H1 (cell line): ENCODE results near the gene PIK3C2G. TPM values are rescaled to one million over a fixed set of nuclear protein-coding genes. Genes with fewer than 3 reads are reported as not detected.
A peak's percentile ranks its signal among the peaks of the same experiment; 100 is the strongest.

Experiments
- CTCF ChIA-PET: fragments of 300-600 bp; sonication (Branson Sonifier 250); formaldehyde crosslinking; loops from one replicate; lab custom pipeline; 2021; ENCODE audit not compliant: partially characterized antibody; lab: Charles Lee
- POLR2A ChIA-PET: fragments of 300-600 bp; sonication (Branson Sonifier 250); formaldehyde crosslinking; loops from one replicate; lab custom pipeline; 2021; ENCODE audit warnings: inconsistent platforms; ENCODE audit not compliant: partially characterized antibody; lab: Charles Lee
- DNase-seq, 2 experiments: peaks; one replicate each; pipeline versions ENCODE4 v3.0.0 to v3.0.0-alpha.2; 2010 to 2022; ENCODE audit warnings: low spot score in 2 of 2, low read depth in 1 of 2, mixed read lengths in 1 of 2
- FAIRE-seq: peaks from 2 replicates; lab custom pipeline; 2011; peaks lifted over from hg19 to GRCh38; lab: Jason Lieb, UNC
- H2AFZ ChIP-seq: 2 replicates; pipeline ENCODE4 v1.8.1; 2012; ENCODE audit warnings: low read length, inconsistent platforms
- H2AK5ac ChIP-seq: 2 replicates; pipeline ENCODE4 v1.6.1; 2013; ENCODE audit warnings: low read depth, low read length
- H2BK120ac ChIP-seq: replicated peaks from 2 replicates; pipeline ENCODE3; 2013; ENCODE audit warnings: low read depth, low read length, inconsistent platforms
- H2BK12ac ChIP-seq: 2 replicates; pipeline ENCODE4 v1.6.1; 2013; ENCODE audit warnings: low read depth, low read length
- H2BK15ac ChIP-seq: 2 replicates; pipeline ENCODE4 v1.6.1; 2013; ENCODE audit warnings: low read length
- H2BK20ac ChIP-seq: 2 replicates; pipeline ENCODE4 v1.6.1; 2013; ENCODE audit warnings: low read length
- H2BK5ac ChIP-seq: 2 replicates; pipeline ENCODE4 v1.6.1; 2013; ENCODE audit warnings: low read depth, low read length
- H3K14ac ChIP-seq: 2 replicates; pipeline ENCODE4 v1.6.1; 2013; ENCODE audit warnings: inconsistent platforms; ENCODE audit not compliant: insufficient read length
- H3K18ac ChIP-seq: 2 replicates; pipeline ENCODE4 v1.6.1; 2013; ENCODE audit warnings: low read length; ENCODE audit errors: extremely low read depth
- H3K23ac ChIP-seq: 2 replicates; pipeline ENCODE4 v1.6.1; 2013; ENCODE audit warnings: inconsistent platforms; ENCODE audit not compliant: insufficient read length
- H3K23me2 ChIP-seq: 2 replicates; pipeline ENCODE4 v1.6.1; 2013; ENCODE audit warnings: low read depth, low read length
- H3K27ac ChIP-seq: 2 replicates; pipeline ENCODE4 v1.6.1; 2011; ENCODE audit warnings: low read depth, low read length, inconsistent platforms
- H3K27me3 ChIP-seq, 4 experiments: replicated peaks in 1 of 4; 1 replicate in 1 of 4; 2 replicates in 3 of 4; pipeline versions ENCODE4 v1.6.1 to v1.8.1; 2011 to 2013; ENCODE audit warnings: low read length in 3 of 4, mild to moderate bottlenecking in 3 of 4, inconsistent platforms in 2 of 4, mixed read lengths in 2 of 4, moderate library complexity in 1 of 4; ENCODE audit not compliant: control insufficient read depth in 3 of 4, insufficient read depth in 3 of 4; ENCODE audit errors: extremely low read depth in 1 of 4
- H3K36me3 ChIP-seq, 4 experiments: 2 replicates each; pipeline versions ENCODE4 v1.6.1 to v1.8.1; 2011 to 2013; ENCODE audit warnings: mild to moderate bottlenecking in 4 of 4, low read length in 3 of 4, moderate library complexity in 2 of 4, control low read depth in 1 of 4, inconsistent platforms in 1 of 4; ENCODE audit not compliant: insufficient read depth in 4 of 4, control insufficient read depth in 2 of 4
- H3K4ac ChIP-seq: replicated peaks from 2 replicates; pipeline ENCODE3; 2013; ENCODE audit warnings: low read length, low read depth, mixed read lengths, inconsistent platforms; ENCODE audit not compliant: insufficient read length
- H3K4me1 ChIP-seq, 4 experiments: replicated peaks in 1 of 4; 1 replicate in 1 of 4; 2 replicates in 3 of 4; pipeline versions ENCODE4 v1.6.1 to v1.8.1; 2011 to 2013; ENCODE audit warnings: low read length in 3 of 4, inconsistent platforms in 2 of 4, mixed read lengths in 1 of 4; ENCODE audit not compliant: insufficient read depth in 4 of 4, control insufficient read depth in 3 of 4
- H3K4me2 ChIP-seq, 2 experiments: 2 replicates each; pipeline versions ENCODE4 v1.6.1 to v1.8.1; 2011 to 2013; ENCODE audit warnings: low read depth in 2 of 2, low read length in 2 of 2, control low read depth in 1 of 2, inconsistent platforms in 1 of 2, mild to moderate bottlenecking in 1 of 2; ENCODE audit not compliant: insufficient read depth in 1 of 2
- H3K4me3 ChIP-seq, 4 experiments: fragments of 200-600, 300-600 bp in 1 of 4; sonication (generic), shearing (Covaris generic), sonication (Bioruptor Twin) in 1 of 4; 2 replicates each; pipeline versions ENCODE4 v1.5.1 to v1.8.1; 2011 to 2016; ENCODE audit warnings: low read length in 4 of 4, low read depth in 3 of 4, control low read depth in 2 of 4, inconsistent platforms in 2 of 4, mild to moderate bottlenecking in 2 of 4, mixed read lengths in 1 of 4, moderate library complexity in 1 of 4; ENCODE audit not compliant: insufficient read depth in 2 of 4; ENCODE audit errors: extremely low read depth in 1 of 4
- H3K56ac ChIP-seq: replicated peaks from 2 replicates; pipeline ENCODE3; 2013; ENCODE audit warnings: low read depth, mild to moderate bottlenecking, mixed read lengths, low read length, inconsistent platforms; ENCODE audit not compliant: insufficient read length
- H3K79me1 ChIP-seq: 2 replicates; pipeline ENCODE4 v1.6.1; 2013; ENCODE audit warnings: low read depth, low read length, control low read depth
- H3K79me2 ChIP-seq, 2 experiments: 2 replicates each; pipeline versions ENCODE4 v1.6.1 to v1.8.1; 2012 to 2013; ENCODE audit warnings: low read length in 2 of 2, mild to moderate bottlenecking in 2 of 2, inconsistent platforms in 1 of 2; ENCODE audit not compliant: insufficient read depth in 2 of 2, control insufficient read depth in 1 of 2
- H3K9ac ChIP-seq, 4 experiments: replicated peaks in 1 of 4; 1 replicate in 1 of 4; 2 replicates in 3 of 4; pipeline versions ENCODE4 v1.6.1 to v1.8.1; 2011 to 2013; ENCODE audit warnings: low read depth in 3 of 4, low read length in 3 of 4, control low read depth in 2 of 4, mild to moderate bottlenecking in 2 of 4, moderate library complexity in 2 of 4, inconsistent platforms in 1 of 4; ENCODE audit errors: extremely low read depth in 1 of 4
- H3K9me3 ChIP-seq, 2 experiments: 2 replicates each; pipeline versions ENCODE4 v1.6.1 to v1.8.1; 2012 to 2013; ENCODE audit warnings: mild to moderate bottlenecking in 2 of 2, moderate library complexity in 2 of 2, control low read depth in 1 of 2, inconsistent platforms in 1 of 2, low read depth in 1 of 2, low read length in 1 of 2, mixed read lengths in 1 of 2; ENCODE audit not compliant: insufficient read depth in 2 of 2
- H4K20me1 ChIP-seq, 2 experiments: replicated peaks in 1 of 2; 2 replicates each; pipeline versions ENCODE3 to v1.8.1; 2011 to 2013; ENCODE audit warnings: inconsistent platforms in 2 of 2, low read length in 2 of 2, mild to moderate bottlenecking in 1 of 2; ENCODE audit not compliant: insufficient read depth in 2 of 2, control insufficient read depth in 1 of 2
- H4K5ac ChIP-seq: 2 replicates; pipeline ENCODE4 v1.6.1; 2013; ENCODE audit warnings: low read length, low read depth, mixed read lengths, inconsistent platforms; ENCODE audit not compliant: insufficient read length
- H4K8ac ChIP-seq: 2 replicates; pipeline ENCODE4 v1.8.0; 2013; ENCODE audit warnings: mild to moderate bottlenecking, moderate library complexity, low read length, inconsistent platforms; ENCODE audit not compliant: insufficient read depth; ENCODE audit errors: extremely low read depth
- H4K91ac ChIP-seq: replicated peaks from 2 replicates; pipeline ENCODE3; 2013; ENCODE audit warnings: low read length, mixed read lengths, inconsistent platforms; ENCODE audit not compliant: insufficient read length
- CTCF ChIP-seq, 3 experiments: IDR thresholded peaks; 1 replicate in 2 of 3; 2 replicates in 1 of 3; pipeline versions ENCODE4 v1.5.1 to v1.6.1; 2011; ENCODE audit warnings: low read length in 3 of 3, mild to moderate bottlenecking in 3 of 3, inconsistent platforms in 2 of 3, low read depth in 1 of 3, moderate library complexity in 1 of 3; ENCODE audit not compliant: insufficient read depth in 1 of 3; ENCODE audit errors: control extremely low read depth in 1 of 3
- NRF1 ChIP-seq: IDR thresholded peaks from 2 replicates; pipeline ENCODE4 v1.6.1; 2011; ENCODE audit warnings: mild to moderate bottlenecking, low read depth, low read length, improper control_type of control experiment
- RAD21 ChIP-seq, 2 experiments: IDR thresholded peaks in 1 of 2; conservative IDR thresholded peaks in 1 of 2; 2 replicates each; pipeline ENCODE4 v1.6.1; 2011; ENCODE audit warnings: low read depth in 2 of 2, low read length in 2 of 2, improper control_type of control experiment in 1 of 2, inconsistent platforms in 1 of 2, mild to moderate bottlenecking in 1 of 2, moderate library complexity in 1 of 2
- TEAD4 ChIP-seq: IDR thresholded peaks from 2 replicates; pipeline ENCODE4 v1.6.1; 2012; ENCODE audit warnings: low read depth, low read length, inconsistent platforms, mixed read lengths
- polyA plus RNA-seq, 7 experiments: library from polyadenylated mRNA; depleted of rRNA in 3 of 7; stranded (reverse) in 5 of 7; unstranded in 2 of 7; fragments of >200 nt in 5 of 7; fragments of 200-250 nt in 2 of 7; gene quantifications; 1 replicate in 5 of 7; 2 replicates in 1 of 7; 4 replicates in 1 of 7; pipeline versions ENCODE4 v1.2.1 to v1.2.3, GENCODE V29; 2011 to 2013; ENCODE audit warnings: missing spikeins in 2 of 7, mixed read lengths in 2 of 7
- total RNA-seq: library from RNA; stranded (reverse); fragmentation: NEBNext Ultra II Directional; extraction: Animal tissue kit (Norgen Biotek cat#: 25700); gene quantifications from 2 replicates; pipeline ENCODE4 v1.2.1, GENCODE V29; 2021

The PIK3C2G gene
- total and polyA plus RNA-seq, 2 of the 8 experiments (the other 6 are each of a cell fraction or from before 2014, with no cell fraction given): not detected

- Histone ChIP-seq H3K27ac (no peak overlapping the region), H3K4me2 (no peak overlapping the region), H4K5ac (no peak overlapping the region), H3K36me3 (no peaks in the 10 kb centered on the region), H2BK20ac (no peak overlapping the region), H2BK120ac (no peak overlapping the region), H3K18ac (no peak overlapping the region), H2BK12ac (no peak overlapping the region), H3K79me1 (no peaks in the 10 kb centered on the region), H3K9me3 (no peaks in the 10 kb centered on the region), H4K20me1 (no peaks in the 10 kb centered on the region), H3K23ac (no peak overlapping the region), H3K4ac (no peak overlapping the region), H3K4me3 (no peak overlapping the region), H3K56ac (no peak overlapping the region), H2AK5ac (no peak overlapping the region), H3K79me2 (no peaks in the 10 kb centered on the region), H2BK15ac (no peak overlapping the region), H3K14ac (no peak overlapping the region), H2BK5ac (no peak overlapping the region), H4K91ac (no peak overlapping the region), H3K9ac (no peak overlapping the region), H3K27me3 (peaks cover 0 to 1% (median 0%) of the 10 kb centered on the region in 4 experiments; a peak in 1 of 7 replicates), H4K8ac (no peak overlapping the region), H3K4me1 (no peaks in the 10 kb centered on the region), H2AFZ (no peak overlapping the region), H3K23me2 (no peaks in the 10 kb centered on the region)
- ChIA-PET CTCF (interaction anchor here (0.6 to 2.2 kb wide), 15 partner anchors 15 to 435 kb away, joined by 3 to 11 read pairs (median 4); no protein-coding TSS in a partner anchor), POLR2A (no interaction called here)
- TF ChIP-seq NRF1 (no peak), CTCF (IDR thresholded peaks at IDR 0.05; ENCODE audit: control extremely low read depth in 1 of 3, insufficient read depth in 1 of 3, low read depth in 1 of 3, low read length in 3 of 3) (peak in 2 of 3 experiments; percentile 43 to 57; a peak in 2 of 4 replicates), RAD21 (IDR thresholded peaks at IDR 0.05 in 1 of 2, conservative IDR thresholded peaks at IDR 0.05 in 1 of 2; ENCODE audit: low read depth in 2 of 2, low read length in 2 of 2) (peak; percentile 79 to 81), TEAD4 (0 out of 2 replicates have a peak, but pooled peaks have one; percentile 41)
- FAIRE-seq: no peak
- DNase-seq: peak in 1 of 2 experiments; percentile 10
Measured at GRCh38 chr12:18224745-18225144, 36.6 kb upstream of the PIK3C2G start.
